Psoas muscle (tissue), 8 donors: ENCODE measurements around the gene CDON. TPM values are rescaled to one million over a fixed set of nuclear protein-coding genes. Genes with fewer than 3 reads are reported as not detected.

Experiments used
- ATAC-seq, 4 donors: fragments of 200-7000 bp; cut with Tn5 transposase; one replicate each; pipeline ENCODE4 v1.9.1; 2020; ENCODE audit warnings: moderate library complexity in 3 of 4, mild to moderate bottlenecking in 2 of 4
- DNase-seq, 2 donors: peaks; one replicate each; pipeline ENCODE4 v3.0.0-alpha.2; 2020
- H3K27ac ChIP-seq: fragments of 200-600 bp; one replicate; pipeline ENCODE4 v1.8.0; 2022
- H3K27me3 ChIP-seq, 3 donors: fragments of 200-600 bp in 1 of 3; one replicate each; pipeline versions ENCODE4 v1.6.1 to v1.8.0; 2013 to 2022; ENCODE audit warnings: low read length in 2 of 3, mild to moderate bottlenecking in 2 of 3, moderate library complexity in 1 of 3; ENCODE audit not compliant: insufficient read depth in 3 of 3
- H3K36me3 ChIP-seq, 2 donors: fragments of 200-600 bp in 1 of 2; one replicate each; pipeline versions ENCODE4 v1.6.1 to v1.8.0; 2013 to 2022; ENCODE audit warnings: low read depth in 1 of 2, mild to moderate bottlenecking in 1 of 2, moderate library complexity in 1 of 2; ENCODE audit not compliant: insufficient read depth in 1 of 2
- H3K4me1 ChIP-seq: fragments of 200-600 bp; one replicate; pipeline ENCODE4 v1.8.0; 2022
- H3K4me3 ChIP-seq: fragments of 200-600 bp; one replicate; pipeline ENCODE4 v1.8.0; 2022; ENCODE audit warnings: mild to moderate bottlenecking
- H3K9me3 ChIP-seq: fragments of 200-600 bp; one replicate; pipeline ENCODE4 v1.8.0; 2022
- CTCF ChIP-seq: fragments of 200-600 bp; IDR thresholded peaks from one replicate; pipeline ENCODE4 v1.8.0; 2022; ENCODE audit warnings: antibody characterized with exemption
- WGBS, 3 donors: extraction: QIAGEN DNeasy Blood & Tissue Kit; methylation state at CpG; one replicate each; pipeline versions ENCODE4 v1.1.6 to v1.1.7; 2013; 5-methylcytosine and 5-hydroxymethylcytosine counted together
- intact Hi-C, 2 donors: fragments of 100-400 bp; cut with DNase I; formaldehyde crosslinking; loops; one replicate each; pipeline versions ENCODE4 v1.11.0 to v1.14.2; 2022
- polyA plus RNA-seq, 3 donors: library from polyadenylated mRNA; stranded (reverse); fragments of 200-250 nt; gene quantifications; one replicate each; pipeline ENCODE4 v1.2.3, GENCODE V29; 2013
- total RNA-seq, 4 donors: library from RNA; stranded (reverse); fragmentation: NEBNext Ultra II Directional in 2 of 4; extraction: Animal tissue kit (Norgen Biotek cat#: 25700) in 2 of 4; gene quantifications; one replicate each; pipeline versions ENCODE4 v1.2.1 to v1.2.4, GENCODE V29; 2021 to 2023
- donor health status: healthy with polysubstance abuse.
- donor health status: DM: no; HTN: no; CAD: no; lungs with moderate emphysema.
- donor health status: Bipolar disorder and iron deficiency.
- donor health status: healthy.
- donor health status: DM: yes; HTN: yes; CAD: no.
- donor health status: DM: no; HTN: no; CAD: no.
- donor health status: DM: no; HTN: no; CAD: no.
- donor health status: DM: yes; HTN: yes; CAD: no.

CDON gene
- total and polyA plus RNA-seq, 7 donors, result 0.63 to 5.6 (median 1.3) TPM

GRCh38 chr11:125943661-125944349 lies 118.9 kb downstream of the CDON start:
- Histone ChIP-seq H3K4me1 (no peaks in the 10 kb centered on the region), H3K4me3 (no peak overlapping the region), H3K36me3 (no peaks in the 10 kb centered on the region), H3K9me3 (no peaks in the 10 kb centered on the region), H3K27ac (no peak overlapping the region), H3K27me3 (no peaks in the 10 kb centered on the region)
- ATAC-seq, result no peak
- TF ChIP-seq CTCF, result no peak
- intact Hi-C loops, result loop anchor here (1.0 to 10.0 kb wide), 4 partner anchors 35 to 248 kb away; partner anchors contain the start of gene CDON (in 1 of the 2)
- WGBS, 3 donors, result 88 to 97% (median 89%) methylated on average over 9 of the region's 9 CpGs
- DNase-seq, result no peak

- Histone ChIP-seq H3K27ac (no peak overlapping the region), H3K9me3 (no peaks in the 10 kb centered on the region), H3K27me3 (no peaks in the 10 kb centered on the region), H3K4me3 (no peak overlapping the region), H3K4me1 (no peaks in the 10 kb centered on the region), H3K36me3 (no peaks in the 10 kb centered on the region)
- intact Hi-C loops, result loop anchor here (1.0 to 10.0 kb wide), 5 partner anchors 36 to 251 kb away; partner anchors contain the start of gene CDON (in 1 of the 2)
- no peak for DNase-seq
- ATAC-seq, result no peak
- no peak for TF ChIP-seq CTCF
- 95 to 96% (median 95%) methylated on average over 12 of the region's 12 CpGs for WGBS, 3 donors
Observed at GRCh38 chr11:125942771-125943428, 119.8 kb downstream of the CDON start.

- Histone ChIP-seq H3K4me1 (no peaks in the 10 kb centered on the region), H3K9me3 (no peaks in the 10 kb centered on the region), H3K27ac (no peak overlapping the region), H3K4me3 (no peak overlapping the region), H3K27me3 (no peaks in the 10 kb centered on the region), H3K36me3 (no peaks in the 10 kb centered on the region)
- WGBS, 3 donors, result 12 to 16% (median 12%) methylated on average over 20 of the region's 20 CpGs
- DNase-seq (peak; percentile 54 to 74), ATAC-seq (peak; percentile 72 to 92 (median 78))
- peak; percentile 67 for TF ChIP-seq CTCF
- intact Hi-C loops, result loop anchor here (1.0 to 10.0 kb wide), 4 partner anchors 123 to 252 kb away; partner anchors contain the start of gene CDON (in 1 of the 2)
Observed at GRCh38 chr11:125941619-125942611, 120.8 kb downstream of the CDON start.

- no peak for DNase-seq
- WGBS, 3 donors, result 74 to 75% (median 75%) methylated on average over 4 of the region's 4 CpGs
- no peak for TF ChIP-seq CTCF
- no peaks in the 10 kb centered on the region for H3K27me3 ChIP-seq
- no peak overlapping the region for H3K27ac ChIP-seq
- no peak overlapping the region for H3K4me3 ChIP-seq
- no peaks in the 10 kb centered on the region for H3K9me3 ChIP-seq
- H3K36me3 ChIP-seq, result no peaks in the 10 kb centered on the region
- no peaks in the 10 kb centered on the region for H3K4me1 ChIP-seq
- ATAC-seq, result peak in 1 of 4 donors; percentile 21
- intact Hi-C loops, result loop anchor here (5.0 to 10.0 kb wide), 3 partner anchors 124 to 251 kb away; partner anchors contain the start of gene CDON (in 1 of the 2)
Observed at GRCh38 chr11:125941267-125941618, 121.4 kb downstream of the CDON start.
